Liver (tissue), 9 donors: Measurements from ENCODE around the gene ZDHHC8. TPM values are rescaled to one million over a fixed set of nuclear protein-coding genes. Genes with fewer than 3 reads are reported as not detected.

Experiments
- DNase-seq: peaks from one replicate; pipeline ENCODE4 v3.0.0-alpha.2; 2017; ENCODE audit warnings: low spot score
- H3K27ac ChIP-seq, 2 donors: one replicate each; pipeline ENCODE4 v1.7.0; 2013; ENCODE audit warnings: inconsistent platforms in 2 of 2, low read length in 2 of 2, control low read depth in 1 of 2, low read depth in 1 of 2, mild to moderate bottlenecking in 1 of 2
- H3K27me3 ChIP-seq, 4 donors: one replicate each; pipeline versions ENCODE4 v1.6.1 to v1.7.0; 2013; ENCODE audit warnings: low read length in 3 of 4, inconsistent platforms in 1 of 4, mild to moderate bottlenecking in 1 of 4, moderate library complexity in 1 of 4; ENCODE audit not compliant: control insufficient read depth in 4 of 4, insufficient read depth in 4 of 4
- H3K36me3 ChIP-seq, 4 donors: one replicate each; pipeline versions ENCODE4 v1.6.1 to v1.7.0; 2013; ENCODE audit warnings: low read length in 3 of 4, mild to moderate bottlenecking in 3 of 4, low read depth in 1 of 4, moderate library complexity in 1 of 4; ENCODE audit not compliant: control insufficient read depth in 4 of 4, insufficient read depth in 3 of 4
- H3K4me1 ChIP-seq, 4 donors: one replicate each; pipeline versions ENCODE4 v1.6.1 to v1.7.0; 2013; ENCODE audit warnings: low read length in 3 of 4, mild to moderate bottlenecking in 3 of 4, moderate library complexity in 1 of 4; ENCODE audit not compliant: control insufficient read depth in 4 of 4, insufficient read depth in 4 of 4
- H3K4me3 ChIP-seq, 3 donors: one replicate each; pipeline versions ENCODE4 v1.6.1 to v1.7.0; 2013; ENCODE audit warnings: low read length in 3 of 3, control low read depth in 1 of 3, low read depth in 1 of 3, mild to moderate bottlenecking in 1 of 3
- H3K9ac ChIP-seq, 2 donors: one replicate each; pipeline ENCODE4 v1.7.0; 2013; ENCODE audit warnings: low read length in 2 of 2, mild to moderate bottlenecking in 2 of 2, moderate library complexity in 2 of 2, control low read depth in 1 of 2, low read depth in 1 of 2
- H3K9me3 ChIP-seq, 4 donors: one replicate each; pipeline versions ENCODE4 v1.6.1 to v1.7.0; 2013; ENCODE audit warnings: low read length in 3 of 4; ENCODE audit not compliant: control insufficient read depth in 4 of 4
- ATF3 ChIP-seq: IDR thresholded peaks from 2 replicates; pipeline ENCODE4 v1.6.1; 2016; ENCODE audit warnings: antibody characterized with exemption
- EGR1 ChIP-seq, 2 donors: IDR thresholded peaks; 2 replicates each; pipeline ENCODE4 v1.6.1; 2016 to 2018; ENCODE audit warnings: antibody characterized with exemption in 2 of 2, low read depth in 2 of 2
- FOXA1 ChIP-seq: IDR thresholded peaks from 2 replicates; pipeline ENCODE4 v1.6.1; 2016; ENCODE audit warnings: antibody characterized with exemption
- HNF4A ChIP-seq, 2 donors: conservative IDR thresholded peaks; 2 replicates each; pipeline ENCODE4 v1.6.1; 2016; ENCODE audit warnings: antibody characterized with exemption in 2 of 2, mild to moderate bottlenecking in 2 of 2
- HNF4G ChIP-seq: IDR thresholded peaks from 2 replicates; pipeline ENCODE4 v1.6.1; 2016; ENCODE audit warnings: antibody characterized with exemption
- JUND ChIP-seq, 2 donors: IDR thresholded peaks; 2 replicates each; pipeline ENCODE4 v1.6.1; 2016; ENCODE audit warnings: antibody characterized with exemption in 2 of 2
- MAX ChIP-seq: IDR thresholded peaks from 2 replicates; pipeline ENCODE4 v1.6.1; 2016; ENCODE audit warnings: antibody characterized with exemption
- NR2F2 ChIP-seq: IDR thresholded peaks from 2 replicates; pipeline ENCODE4 v1.6.1; 2016; ENCODE audit warnings: antibody characterized with exemption
- RAD21 ChIP-seq, 2 donors: IDR thresholded peaks; 2 replicates each; pipeline ENCODE4 v1.6.1; 2016; ENCODE audit warnings: antibody characterized with exemption in 2 of 2, mild to moderate bottlenecking in 2 of 2
- REST ChIP-seq: IDR thresholded peaks from 2 replicates; pipeline ENCODE4 v1.6.1; 2016; ENCODE audit warnings: antibody characterized with exemption, mild to moderate bottlenecking
- RXRA ChIP-seq, 2 donors: IDR thresholded peaks; 2 replicates each; pipeline ENCODE4 v1.6.1; 2017 to 2018; ENCODE audit warnings: antibody characterized with exemption in 2 of 2, mild to moderate bottlenecking in 1 of 2
- SP1 ChIP-seq: IDR thresholded peaks from 2 replicates; pipeline ENCODE4 v1.6.1; 2018; ENCODE audit warnings: antibody characterized with exemption, mild to moderate bottlenecking
- YY1 ChIP-seq: IDR thresholded peaks from 2 replicates; pipeline ENCODE4 v1.6.1; 2016; ENCODE audit warnings: antibody characterized with exemption, mild to moderate bottlenecking
- ZBTB33 ChIP-seq: IDR thresholded peaks from 2 replicates; pipeline ENCODE4 v1.6.1; 2016; ENCODE audit warnings: antibody characterized with exemption
- WGBS: extraction: QIAGEN DNeasy Blood & Tissue Kit; methylation state at CpG from one replicate; pipeline ENCODE4 v1.1.7; 2013; 5-methylcytosine and 5-hydroxymethylcytosine counted together
- polyA plus RNA-seq, 2 donors: library from polyadenylated mRNA; stranded (reverse) in 1 of 2; unstranded in 1 of 2; fragments of 200-250 nt in 1 of 2; fragments of >200 nt in 1 of 2; fragmentation: Nextera tagmentation in 1 of 2; extraction: Ambion mirVana in 1 of 2; gene quantifications; one replicate each; pipeline versions ENCODE4 v1.2.1 to v1.2.3, GENCODE V29; 2013 to 2015
- total RNA-seq, 2 donors: library from RNA; depleted of rRNA; stranded (reverse); fragments of >200 nt; gene quantifications; one replicate each; pipeline ENCODE4 v1.2.3, GENCODE V29; 2014
- TF ChIP-seq, protein P1 (sequence below): fragments of 150-350 bp; IDR thresholded peaks from 2 replicates; pipeline ENCODE4 v1.5.1; 2017; ENCODE audit warnings: improper control_type of control experiment, low read depth, low read length; ENCODE audit not compliant: missing input control
- donor health status: healthy.
- donor health status: healthy.
- donor health status: healthy.
- donor health status: healthy.
- donor health status: healthy.

ZDHHC8 gene
- total and polyA plus RNA-seq, 4 donors = 2.9 to 11.8 (median 6.8) TPM

GRCh38 chr22:20107471-20107901 is 24.1 kb upstream of the ZDHHC8 start:
- Histone ChIP-seq H3K36me3 (peaks cover 17 to 70% (median 45%) of the 10 kb centered on the region in 4 donors), H3K9me3 (no peaks in the 10 kb centered on the region), H3K4me1 (peaks cover 0 to 22% (median 11%) of the 10 kb centered on the region in 4 donors), H3K4me3 (no peak overlapping the region), H3K27me3 (no peaks in the 10 kb centered on the region), H3K9ac (no peak overlapping the region), H3K27ac (no peak overlapping the region)
- TF ChIP-seq MAX = no peak
- no peak for TF ChIP-seq NR2F2
- no peak for TF ChIP-seq JUND (IDR thresholded peaks at IDR 0.05)
- no peak for TF ChIP-seq EGR1 (IDR thresholded peaks at IDR 0.05; ENCODE audit: low read depth in 2 of 2)
- no peak for TF ChIP-seq HNF4A (conservative IDR thresholded peaks at IDR 0.05)
- TF ChIP-seq, protein P1, sequence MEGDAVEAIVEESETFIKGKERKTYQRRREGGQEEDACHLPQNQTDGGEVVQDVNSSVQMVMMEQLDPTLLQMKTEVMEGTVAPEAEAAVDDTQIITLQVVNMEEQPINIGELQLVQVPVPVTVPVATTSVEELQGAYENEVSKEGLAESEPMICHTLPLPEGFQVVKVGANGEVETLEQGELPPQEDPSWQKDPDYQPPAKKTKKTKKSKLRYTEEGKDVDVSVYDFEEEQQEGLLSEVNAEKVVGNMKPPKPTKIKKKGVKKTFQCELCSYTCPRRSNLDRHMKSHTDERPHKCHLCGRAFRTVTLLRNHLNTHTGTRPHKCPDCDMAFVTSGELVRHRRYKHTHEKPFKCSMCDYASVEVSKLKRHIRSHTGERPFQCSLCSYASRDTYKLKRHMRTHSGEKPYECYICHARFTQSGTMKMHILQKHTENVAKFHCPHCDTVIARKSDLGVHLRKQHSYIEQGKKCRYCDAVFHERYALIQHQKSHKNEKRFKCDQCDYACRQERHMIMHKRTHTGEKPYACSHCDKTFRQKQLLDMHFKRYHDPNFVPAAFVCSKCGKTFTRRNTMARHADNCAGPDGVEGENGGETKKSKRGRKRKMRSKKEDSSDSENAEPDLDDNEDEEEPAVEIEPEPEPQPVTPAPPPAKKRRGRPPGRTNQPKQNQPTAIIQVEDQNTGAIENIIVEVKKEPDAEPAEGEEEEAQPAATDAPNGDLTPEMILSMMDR = no peak
- TF ChIP-seq ATF3 = no peak
- no peak for TF ChIP-seq HNF4G
- no peak for TF ChIP-seq RXRA (IDR thresholded peaks at IDR 0.05)
- TF ChIP-seq RAD21 (IDR thresholded peaks at IDR 0.05) = no peak
- TF ChIP-seq YY1 = no peak
- no peak for TF ChIP-seq FOXA1
- TF ChIP-seq ZBTB33 = no peak
- TF ChIP-seq REST = no peak
- no peak for TF ChIP-seq SP1
- WGBS = 95% methylated on average over 7 of the region's 7 CpGs
- DNase-seq = no peak
